Fibroblast of villous mesenchyme (primary cell): ENCODE measurements around the gene CELSR1. TPM values are rescaled to one million over a fixed set of nuclear protein-coding genes. Genes with fewer than 3 reads are reported as not detected.

ENCODE experiments used
- DNase-seq: peaks from one replicate; pipeline ENCODE4 v3.0.0-alpha.2; 2010; ENCODE audit warnings: low read depth
- H3K4me3 ChIP-seq: 2 replicates; pipeline ENCODE4 v1.5.1; 2011; ENCODE audit warnings: low read depth, mild to moderate bottlenecking, low read length
- total RNA-seq: library from RNA; depleted of rRNA; stranded (reverse); fragments of >200 nt; gene quantifications from 2 replicates; pipeline ENCODE4 v1.2.3, GENCODE V29; 2012
- TF ChIP-seq, protein P1 (sequence below): IDR thresholded peaks from 2 replicates; pipeline ENCODE4 v1.5.1; 2012; ENCODE audit warnings: low read depth, mild to moderate bottlenecking, low read length; ENCODE audit not compliant: insufficient read depth

CELSR1 gene
- total RNA-seq, 1 donor: 1.7 TPM

DNA sequence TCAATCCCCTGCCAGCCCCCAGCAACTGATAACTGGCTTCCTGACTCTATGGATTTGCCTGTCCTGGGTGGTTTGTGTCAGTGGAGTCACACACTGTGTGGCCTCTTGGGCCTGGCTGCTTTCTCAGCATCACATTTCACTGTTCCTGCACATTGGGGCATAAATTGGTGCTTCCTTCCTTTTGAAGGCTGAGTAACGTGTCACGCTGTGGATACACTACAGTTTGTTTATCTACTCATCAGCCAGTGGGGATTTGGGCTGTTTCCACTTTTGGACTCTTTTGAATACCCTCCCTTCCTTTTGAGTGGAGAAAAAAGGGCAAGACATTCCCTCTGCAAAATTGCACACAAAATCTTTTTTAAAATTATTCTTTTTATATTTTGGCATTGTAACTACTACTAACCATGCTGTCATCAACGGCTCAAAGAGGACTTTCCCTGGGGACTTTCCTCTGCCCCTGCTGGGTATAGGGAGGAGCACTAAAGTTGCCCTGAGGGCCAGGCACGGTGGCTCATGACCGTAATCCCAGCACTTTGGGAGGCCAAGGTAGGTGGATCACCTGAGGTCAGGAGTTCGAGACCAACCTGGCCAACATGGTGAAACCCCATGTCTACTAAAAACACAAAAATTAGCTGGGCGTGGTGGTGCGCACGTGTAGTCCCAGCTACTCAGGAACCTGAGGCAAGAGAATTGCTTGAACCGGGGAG, 7.8 kb upstream of the CELSR1 start:
- H3K4me3 ChIP-seq: no peak overlapping the region
- TF ChIP-seq, protein P1, sequence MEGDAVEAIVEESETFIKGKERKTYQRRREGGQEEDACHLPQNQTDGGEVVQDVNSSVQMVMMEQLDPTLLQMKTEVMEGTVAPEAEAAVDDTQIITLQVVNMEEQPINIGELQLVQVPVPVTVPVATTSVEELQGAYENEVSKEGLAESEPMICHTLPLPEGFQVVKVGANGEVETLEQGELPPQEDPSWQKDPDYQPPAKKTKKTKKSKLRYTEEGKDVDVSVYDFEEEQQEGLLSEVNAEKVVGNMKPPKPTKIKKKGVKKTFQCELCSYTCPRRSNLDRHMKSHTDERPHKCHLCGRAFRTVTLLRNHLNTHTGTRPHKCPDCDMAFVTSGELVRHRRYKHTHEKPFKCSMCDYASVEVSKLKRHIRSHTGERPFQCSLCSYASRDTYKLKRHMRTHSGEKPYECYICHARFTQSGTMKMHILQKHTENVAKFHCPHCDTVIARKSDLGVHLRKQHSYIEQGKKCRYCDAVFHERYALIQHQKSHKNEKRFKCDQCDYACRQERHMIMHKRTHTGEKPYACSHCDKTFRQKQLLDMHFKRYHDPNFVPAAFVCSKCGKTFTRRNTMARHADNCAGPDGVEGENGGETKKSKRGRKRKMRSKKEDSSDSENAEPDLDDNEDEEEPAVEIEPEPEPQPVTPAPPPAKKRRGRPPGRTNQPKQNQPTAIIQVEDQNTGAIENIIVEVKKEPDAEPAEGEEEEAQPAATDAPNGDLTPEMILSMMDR: no peak
- DNase-seq: no peak

DNA sequence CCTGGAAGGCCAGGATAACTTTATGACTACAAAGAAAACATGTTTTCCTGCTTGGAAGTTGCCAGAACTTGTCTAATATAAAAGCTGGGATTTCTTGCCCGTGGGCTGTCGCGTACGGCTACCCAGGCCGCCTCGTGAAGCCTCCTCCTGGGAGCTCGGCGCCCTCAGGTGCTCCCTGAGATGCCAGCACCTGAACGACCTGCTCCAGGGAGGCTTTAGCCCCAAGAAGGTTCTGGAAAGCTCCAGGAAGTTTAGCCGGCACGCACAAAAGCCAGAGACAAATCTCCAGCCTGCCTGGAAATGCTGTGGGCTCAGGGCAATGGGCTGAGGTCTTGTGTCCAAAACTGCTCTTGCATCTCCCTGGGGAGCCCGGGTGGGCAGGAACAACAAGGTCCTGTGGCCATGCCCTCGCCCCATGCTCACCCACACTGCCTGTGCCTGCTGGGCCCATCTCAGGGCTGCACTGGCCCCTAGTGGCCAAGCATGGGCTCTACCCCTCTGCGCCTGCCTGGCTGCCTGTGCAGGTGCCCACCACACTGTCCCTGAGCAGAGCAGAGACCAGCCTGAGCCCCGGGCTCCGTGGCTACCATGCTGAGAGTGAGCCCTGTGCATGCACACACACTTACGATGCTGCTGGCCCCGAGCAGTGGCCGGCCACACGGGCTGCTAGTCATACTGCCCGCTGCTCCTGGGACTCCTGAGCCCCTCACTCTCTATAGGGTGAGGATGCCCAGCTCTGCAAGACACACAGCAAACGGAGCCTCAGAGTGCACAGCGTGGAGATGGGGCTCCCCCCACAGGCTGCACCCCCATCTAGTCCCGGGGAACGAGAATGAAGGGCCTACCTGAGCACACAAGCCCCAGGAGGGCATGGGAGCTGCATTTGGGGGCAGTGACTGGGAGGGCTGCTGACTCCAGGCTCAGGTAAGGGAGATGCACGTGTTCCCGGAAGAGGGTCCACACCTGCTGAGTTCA, 4.9 kb upstream of the CELSR1 start:
- DNase-seq: peak; percentile 48
- TF ChIP-seq, protein P1: peak; percentile 96

GRCh38 chr22:46541536-46541935, 4.1 kb upstream of the CELSR1 start:
- DNase-seq: no peak
- TF ChIP-seq, protein P1: no peak
- H3K4me3 ChIP-seq: no peak overlapping the region

More for the DNA sequence above, 4.9 kb upstream of the CELSR1 start:
- H3K4me3 ChIP-seq: no peak overlapping the region

DNA sequence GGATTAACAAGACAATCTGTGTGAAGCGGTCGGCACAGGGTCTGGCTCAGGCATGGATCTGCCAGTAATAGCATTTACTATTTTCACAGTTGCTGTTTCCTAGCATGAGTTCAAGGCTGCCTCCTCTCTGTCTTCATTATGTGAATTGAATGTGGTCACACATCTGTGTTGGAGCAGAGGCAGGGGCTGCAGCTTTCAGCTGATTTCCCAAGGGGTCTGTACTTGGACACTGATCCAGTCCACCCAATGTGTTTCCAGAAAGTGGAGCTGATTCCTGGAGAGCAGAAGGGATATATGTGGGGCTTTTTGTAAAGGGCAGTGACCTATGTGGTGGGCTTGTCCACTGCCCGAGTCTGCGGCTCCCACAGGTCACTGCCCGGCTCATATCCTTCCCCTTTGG, 3.5 kb upstream of the CELSR1 start:
- TF ChIP-seq, protein P1: no peak
- DNase-seq: no peak
- H3K4me3 ChIP-seq: no peak overlapping the region

GRCh38 chr22:46539169-46539568, 1.7 kb upstream of the CELSR1 start:
- no peak overlapping the region for H3K4me3 ChIP-seq
- DNase-seq: no peak
- TF ChIP-seq, protein P1: no peak

DNA sequence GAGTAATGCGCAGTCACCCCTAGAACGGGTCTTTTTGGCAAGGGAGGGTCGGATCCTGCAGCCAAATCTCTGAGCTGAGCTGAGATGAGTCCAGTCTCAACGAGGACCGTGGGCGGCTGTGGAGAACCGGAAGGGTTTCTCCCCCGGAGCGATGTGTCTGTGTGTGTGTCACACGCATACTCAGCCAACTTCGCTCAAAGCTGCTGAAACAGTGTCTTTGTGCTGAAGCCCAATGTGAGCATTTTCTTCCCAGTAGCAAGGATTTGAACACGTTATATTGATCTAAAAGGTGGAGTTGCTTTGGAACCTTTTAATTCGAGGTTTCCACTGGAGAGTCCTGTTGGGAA, 1.4 kb upstream of the CELSR1 start:
- TF ChIP-seq, protein P1: no peak
- H3K4me3 ChIP-seq: peak overlapping the region; percentile 35
- DNase-seq: no peak
